Activated naive CD8-positive, alpha-beta T cell treated with anti-CD3 and anti-CD28 coated beads, Interleukin-2, amount 10 ng/mL, durations not matched to agents 7 days and 5 days (primary cell): ENCODE data around the gene ETNK1. TPM values are rescaled to one million over a fixed set of nuclear protein-coding genes. Genes with fewer than 3 reads are reported as not detected.
"Not testable (repeated sequence)": the region's sequence is repeated elsewhere in the genome, so short reads cannot be mapped to it uniquely, and the experiment has no call there.

Source experiments
- ATAC-seq: fragments of 150-1000 bp; cut with Tn5 transposase; one replicate; pipeline ENCODE4 v1.10.0; 2021; ENCODE audit warnings: low read depth, moderate library complexity
- POLR2A ChIA-PET: fragments of 350-600 bp; sonication (Branson Sonifier 250); formaldehyde crosslinking; loops from one replicate; lab custom pipeline; 2021; ENCODE audit warnings: antibody characterized with exemption; lab: Charles Lee
- DNase-seq: peaks from one replicate; pipeline ENCODE4 v3.0.0; 2021
- H3K27ac Mint-ChIP-seq: one replicate; pipeline ENCODE4 v1.8.0; 2022; ENCODE audit warnings: mild to moderate bottlenecking, mixed read lengths
- H3K27me3 Mint-ChIP-seq: one replicate; pipeline ENCODE4 v1.8.0; 2022; ENCODE audit warnings: mild to moderate bottlenecking, moderate library complexity, mixed read lengths
- H3K36me3 Mint-ChIP-seq: one replicate; pipeline ENCODE4 v1.8.0; 2021; ENCODE audit warnings: mild to moderate bottlenecking, mixed read lengths
- H3K4me1 Mint-ChIP-seq: one replicate; pipeline ENCODE4 v1.8.0; 2021; ENCODE audit warnings: mixed read lengths
- H3K4me3 Mint-ChIP-seq: one replicate; pipeline ENCODE4 v1.8.0; 2022; ENCODE audit warnings: mild to moderate bottlenecking, moderate library complexity, mixed read lengths
- H3K9me3 Mint-ChIP-seq: one replicate; pipeline ENCODE4 v1.8.0; 2021; ENCODE audit warnings: mixed read lengths
- total RNA-seq, 2 experiments: library from RNA; stranded (reverse); gene quantifications; one replicate each; pipeline ENCODE4 v1.2.3, GENCODE V29; 2021

The ETNK1 gene
- 10 to 100 TPM; 73.0 to 74.0 TPM for total RNA-seq

GRCh38 chr12:22624870-22625761 is at the start of gene ETNK1:
Gene ETNK1, plus strand, starts transcription at chr12:22625171. Its CDS starts 260 bp downstream, at chr12:22625431.
- POLR2A ChIA-PET = interaction anchor here (0.7 to 2.3 kb wide), 6 partner anchors 10 to 967 kb away, joined by 3 to 12 read pairs (median 4); partner anchors contain the start of genes C2CD5 and LDHB
- H3K27me3 Mint-ChIP-seq = peaks cover 24% of the 10 kb centered on the region
- H3K27ac Mint-ChIP-seq = peak within 1 kb of the TSS; percentile 91
- no peaks in the 10 kb centered on the region for H3K36me3 Mint-ChIP-seq
- H3K9me3 Mint-ChIP-seq = peaks cover 1% of the 10 kb centered on the region
- peak within 1 kb of the TSS; percentile 94 for H3K4me3 Mint-ChIP-seq
- DNase-seq (peak; percentile 92), ATAC-seq (peak; percentile 98)
- H3K4me1 Mint-ChIP-seq = peaks cover 29% of the 10 kb centered on the region

- DNase-seq (no peak), ATAC-seq (no peak)
- Mint-ChIP-seq H3K4me3 (no peak overlapping the region), H3K36me3 (no peaks in the 10 kb centered on the region), H3K27me3 (no peaks in the 10 kb centered on the region), H3K27ac (no peak overlapping the region), H3K9me3 (no peaks in the 10 kb centered on the region), H3K4me1 (no peaks in the 10 kb centered on the region)
- POLR2A ChIA-PET = no interaction called here
Measured at GRCh38 chr12:22576065-22576464, 48.9 kb upstream of the ETNK1 start.

- H3K4me1 Mint-ChIP-seq = no peaks in the 10 kb centered on the region
- no peak overlapping the region for H3K4me3 Mint-ChIP-seq
- H3K27ac Mint-ChIP-seq = no peak overlapping the region
- H3K27me3 Mint-ChIP-seq = no peaks in the 10 kb centered on the region
- no peaks in the 10 kb centered on the region for H3K9me3 Mint-ChIP-seq
- POLR2A ChIA-PET = no interaction called here
- DNase-seq (no peak), ATAC-seq (no peak)
- no peaks in the 10 kb centered on the region for H3K36me3 Mint-ChIP-seq
Measured at GRCh38 chr12:22576473-22576872, 48.5 kb upstream of the ETNK1 start.

GRCh38 chr12:22577667-22578066 is 47.3 kb upstream of the ETNK1 start:
- Mint-ChIP-seq H3K4me3 (no peak overlapping the region), H3K27me3 (no peaks in the 10 kb centered on the region), H3K9me3 (no peaks in the 10 kb centered on the region), H3K36me3 (no peaks in the 10 kb centered on the region), H3K4me1 (no peaks in the 10 kb centered on the region), H3K27ac (no peak overlapping the region)
- POLR2A ChIA-PET = no interaction called here
- ATAC-seq (no peak), DNase-seq (no peak)

- POLR2A ChIA-PET = no interaction called here
- ATAC-seq (no peak), DNase-seq (no peak)
- no peak overlapping the region for H3K4me3 Mint-ChIP-seq
- no peaks in the 10 kb centered on the region for H3K4me1 Mint-ChIP-seq
- no peaks in the 10 kb centered on the region for H3K36me3 Mint-ChIP-seq
- H3K27ac Mint-ChIP-seq = no peak overlapping the region
- no peaks in the 10 kb centered on the region for H3K9me3 Mint-ChIP-seq
- no peaks in the 10 kb centered on the region for H3K27me3 Mint-ChIP-seq
Measured at GRCh38 chr12:22578328-22578727, 46.6 kb upstream of the ETNK1 start.

GRCh38 chr12:22588817-22589216 is 36.2 kb upstream of the ETNK1 start:
- POLR2A ChIA-PET = no interaction called here
- DNase-seq (no peak), ATAC-seq (no peak)
- H3K4me3 Mint-ChIP-seq = no peak overlapping the region
- H3K27me3 Mint-ChIP-seq = peaks cover 3% of the 10 kb centered on the region
- no peaks in the 10 kb centered on the region for H3K4me1 Mint-ChIP-seq
- H3K27ac Mint-ChIP-seq = no peak overlapping the region
- H3K36me3 Mint-ChIP-seq = no peaks in the 10 kb centered on the region
- H3K9me3 Mint-ChIP-seq = no peaks in the 10 kb centered on the region

GRCh38 chr12:22593864-22594263 is 31.1 kb upstream of the ETNK1 start:
- Mint-ChIP-seq H3K36me3 (no peaks in the 10 kb centered on the region), H3K9me3 (no peaks in the 10 kb centered on the region), H3K27ac (no peak overlapping the region), H3K27me3 (peaks cover 4% of the 10 kb centered on the region), H3K4me1 (peaks cover 4% of the 10 kb centered on the region), H3K4me3 (no peak overlapping the region)
- DNase-seq = no peak
- POLR2A ChIA-PET = no interaction called here
- ATAC-seq = no peak

GRCh38 chr12:22597539-22597938 is 27.4 kb upstream of the ETNK1 start:
- H3K4me3 Mint-ChIP-seq, H3K36me3 Mint-ChIP-seq, POLR2A ChIA-PET, H3K4me1 Mint-ChIP-seq, ATAC-seq, H3K27ac Mint-ChIP-seq, H3K27me3 Mint-ChIP-seq, DNase-seq, H3K9me3 Mint-ChIP-seq: not testable (repeated sequence)

GRCh38 chr12:22598141-22598762 is 26.7 kb upstream of the ETNK1 start:
- POLR2A ChIA-PET = no interaction called here
- Mint-ChIP-seq H3K9me3 (no peaks in the 10 kb centered on the region), H3K36me3 (no peaks in the 10 kb centered on the region), H3K4me3 (no peak overlapping the region), H3K4me1 (peaks cover 4% of the 10 kb centered on the region), H3K27me3 (peaks cover 4% of the 10 kb centered on the region), H3K27ac (no peak overlapping the region)
- no peak for ATAC-seq
- no peak for DNase-seq

GRCh38 chr12:22598763-22599161 is 26.2 kb upstream of the ETNK1 start:
- POLR2A ChIA-PET = no interaction called here
- Mint-ChIP-seq H3K9me3 (no peaks in the 10 kb centered on the region), H3K27me3 (peaks cover 2% of the 10 kb centered on the region), H3K4me3 (no peak overlapping the region), H3K4me1 (peaks cover 4% of the 10 kb centered on the region), H3K36me3 (no peaks in the 10 kb centered on the region), H3K27ac (no peak overlapping the region)
- no peak for DNase-seq
- no peak for ATAC-seq

- POLR2A ChIA-PET = no interaction called here
- Mint-ChIP-seq H3K36me3 (no peaks in the 10 kb centered on the region), H3K4me1 (peaks cover 4% of the 10 kb centered on the region), H3K9me3 (no peaks in the 10 kb centered on the region), H3K4me3 (no peak overlapping the region), H3K27ac (no peak overlapping the region), H3K27me3 (no peaks in the 10 kb centered on the region)
- no peak for DNase-seq
- ATAC-seq = no peak
Measured at GRCh38 chr12:22600181-22600580, 24.8 kb upstream of the ETNK1 start.

GRCh38 chr12:22609501-22609900 is 15.5 kb upstream of the ETNK1 start:
- Mint-ChIP-seq H3K4me3 (no peak overlapping the region), H3K9me3 (peaks cover 11% of the 10 kb centered on the region), H3K27me3 (no peaks in the 10 kb centered on the region), H3K4me1 (no peaks in the 10 kb centered on the region), H3K36me3 (no peaks in the 10 kb centered on the region), H3K27ac (no peak overlapping the region)
- ATAC-seq = no peak
- POLR2A ChIA-PET = no interaction called here
- DNase-seq = no peak

- no peaks in the 10 kb centered on the region for H3K27me3 Mint-ChIP-seq
- H3K9me3 Mint-ChIP-seq = peaks cover 11% of the 10 kb centered on the region
- POLR2A ChIA-PET = no interaction called here
- H3K4me1 Mint-ChIP-seq = no peaks in the 10 kb centered on the region
- H3K27ac Mint-ChIP-seq = no peak overlapping the region
- no peaks in the 10 kb centered on the region for H3K36me3 Mint-ChIP-seq
- DNase-seq (no peak), ATAC-seq (no peak)
- H3K4me3 Mint-ChIP-seq = no peak overlapping the region
Measured at GRCh38 chr12:22610131-22610530, 14.8 kb upstream of the ETNK1 start.

GRCh38 chr12:22612822-22613221 is 12.1 kb upstream of the ETNK1 start:
- H3K27ac Mint-ChIP-seq, H3K4me1 Mint-ChIP-seq, H3K27me3 Mint-ChIP-seq: not testable (repeated sequence)

More at GRCh38 chr12:22612822-22613221, 12.1 kb upstream of the ETNK1 start:
- H3K36me3 Mint-ChIP-seq, POLR2A ChIA-PET, DNase-seq, H3K4me3 Mint-ChIP-seq, ATAC-seq: not testable (repeated sequence)
- peaks cover 15% of the 10 kb centered on the region for H3K9me3 Mint-ChIP-seq
